ENCODE measurements around the gene HACL1.

The HACL1 gene

GRCh38 chr3:15522016-15522415 lies 79.4 kb downstream of the HACL1 start:
- no peak for DNase-seq (ENCODE audit: low spot score)
- ChIA-PET POLR2A (ENCODE audit: low non-redundant PET) (no interaction called here), CTCF (no interaction called here)
- TF ChIP-seq CTCF (conservative IDR thresholded peaks at IDR 0.05; ENCODE audit: low read depth) = no peak
- H3K27ac ChIP-seq = no peak overlapping the region

GRCh38 chr3:15521573-15521965 lies 79.8 kb downstream of the HACL1 start, which contains the start of gene COLQ:
TSS of gene COLQ (minus strand) at chr3:15521706. CDS start at chr3:15521625, 81 bp downstream.
- H3K27ac ChIP-seq = no peak within 1 kb of the TSS
- TF ChIP-seq CTCF (conservative IDR thresholded peaks at IDR 0.05; ENCODE audit: low read depth) = no peak
- ChIA-PET POLR2A (ENCODE audit: low non-redundant PET) (no interaction called here), CTCF (no interaction called here)
- no peak for DNase-seq (ENCODE audit: low spot score)

- POLR2A ChIA-PET (ENCODE audit: low non-redundant PET) = no interaction called here
- no peak for DNase-seq (ENCODE audit: low spot score)
- no peak overlapping the region for H3K27ac ChIP-seq
- TF ChIP-seq CTCF (conservative IDR thresholded peaks at IDR 0.05; ENCODE audit: low read depth) = no peak
- CTCF ChIA-PET = no interaction called here
Observed at GRCh38 chr3:15520804-15521572, 80.4 kb downstream of the HACL1 start.

- no peak overlapping the region for H3K27ac ChIP-seq
- no peak for TF ChIP-seq CTCF (conservative IDR thresholded peaks at IDR 0.05; ENCODE audit: low read depth)
- ChIA-PET CTCF (no interaction called here), POLR2A (ENCODE audit: low non-redundant PET) (no interaction called here)
- no peak for DNase-seq (ENCODE audit: low spot score)
Observed at GRCh38 chr3:15520185-15520584, 81.2 kb downstream of the HACL1 start.

GRCh38 chr3:15519096-15519495 lies 82.3 kb downstream of the HACL1 start:
- no peak for DNase-seq (ENCODE audit: low spot score)
- ChIA-PET CTCF (no interaction called here), POLR2A (ENCODE audit: low non-redundant PET) (no interaction called here)
- H3K27ac ChIP-seq = no peak overlapping the region
- no peak for TF ChIP-seq CTCF (conservative IDR thresholded peaks at IDR 0.05; ENCODE audit: low read depth)

DNA sequence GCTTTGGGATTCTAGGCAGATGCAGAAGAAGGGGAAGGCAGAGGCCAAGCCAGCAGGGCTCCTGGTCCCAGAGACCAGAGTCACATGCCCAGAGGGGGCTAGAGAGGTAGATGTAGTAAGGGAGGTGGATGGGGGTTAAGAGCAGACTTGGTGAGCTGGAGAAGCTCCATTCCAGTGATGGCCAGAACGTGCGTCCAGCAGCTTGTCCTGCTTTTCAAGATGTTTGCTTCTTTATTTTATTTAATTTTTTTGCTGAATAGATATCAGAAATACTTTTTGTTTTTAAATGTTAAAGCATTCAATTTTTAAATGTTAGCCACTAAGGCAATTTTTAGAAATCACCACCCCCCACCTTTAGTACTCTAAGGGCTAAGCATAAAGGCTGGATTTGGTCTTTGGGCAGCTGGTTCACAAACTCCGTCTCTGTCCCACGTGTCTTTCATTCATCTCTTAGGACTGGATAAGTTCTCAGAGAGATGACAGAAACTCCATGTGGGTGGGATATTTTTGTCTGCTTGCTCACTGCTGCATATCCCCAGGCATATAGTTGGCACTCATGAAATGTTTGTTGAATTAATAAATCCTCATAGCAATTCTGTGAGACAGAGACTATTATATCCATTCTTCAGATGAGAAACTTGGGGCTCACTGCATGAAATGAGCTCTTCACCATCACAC lies 86.6 kb downstream of the HACL1 start:
- ChIA-PET POLR2A (ENCODE audit: low non-redundant PET) (no interaction called here), CTCF (interaction anchor here (1.0 kb wide), 1 partner anchor 9 kb away, joined by 6 read pairs; no protein-coding TSS in a partner anchor)
- H3K27ac ChIP-seq = no peak overlapping the region
- no peak for DNase-seq (ENCODE audit: low spot score)
- TF ChIP-seq CTCF (conservative IDR thresholded peaks at IDR 0.05; ENCODE audit: low read depth) = no peak

Measured in RWPE1 (cell line).